Breast epithelium (tissue), 4 donors: ENCODE data around the gene ABCA3. TPM values are rescaled to one million over a fixed set of nuclear protein-coding genes. Genes with fewer than 3 reads are reported as not detected.
"Not testable (repeated sequence)": the region's sequence is repeated elsewhere in the genome, so short reads cannot be mapped to it uniquely, and the experiment has no call there.

Source experiments
- DNase-seq, 2 donors: peaks; one replicate each; pipeline ENCODE4 v3.0.0-alpha.2; 2019; ENCODE audit warnings: low spot score in 2 of 2
- H3K27ac ChIP-seq, 2 donors: fragments of 200-600 bp; sonication (generic) in 1 of 2; one replicate each; pipeline ENCODE4 v1.5.1; 2016 to 2019; ENCODE audit warnings: mild to moderate bottlenecking in 1 of 2
- H3K27me3 ChIP-seq, 2 donors: fragments of 200-600 bp; sonication (generic) in 1 of 2; one replicate each; pipeline versions ENCODE4 v1.5.1 to v1.6.0; 2017 to 2019; ENCODE audit warnings: control low read depth in 1 of 2, mild to moderate bottlenecking in 1 of 2
- H3K36me3 ChIP-seq: fragments of 200-600 bp; one replicate; pipeline ENCODE4 v1.5.1; 2019
- H3K4me1 ChIP-seq, 2 donors: fragments of 200-600 bp; sonication (generic); one replicate each; pipeline ENCODE4 v1.5.1; 2016 to 2019; ENCODE audit warnings: control low read depth in 1 of 2
- H3K4me3 ChIP-seq, 3 donors: fragments of 200-600 bp; sonication (generic); 1 replicate in 2 of 3; 2 replicates in 1 of 3; pipeline ENCODE4 v1.5.1; 2016 to 2019; ENCODE audit warnings: mild to moderate bottlenecking in 3 of 3, moderate library complexity in 2 of 3
- H3K9me3 ChIP-seq, 2 donors: fragments of 200-600 bp; sonication (generic) in 1 of 2; one replicate each; pipeline ENCODE4 v1.5.1; 2016 to 2019; ENCODE audit warnings: control low read depth in 1 of 2
- POLR2A ChIP-seq: fragments of 450-650 bp; IDR thresholded peaks from one replicate; pipeline ENCODE4 v1.6.1; 2016; ENCODE audit warnings: antibody characterized with exemption, mild to moderate bottlenecking, moderate library complexity
- POLR2AphosphoS5 ChIP-seq, 3 donors: sonication (generic); formaldehyde crosslinking; IDR thresholded peaks; one replicate each; pipeline ENCODE4 v1.6.1; 2017; ENCODE audit warnings: antibody characterized with exemption in 3 of 3
- intact Hi-C: fragments of 100-400 bp; cut with DNase I; formaldehyde crosslinking; loops from one replicate; pipeline ENCODE4 v1.15.1; 2023; ENCODE audit warnings: low total_unique reads
- total RNA-seq, 3 donors: library from RNA; depleted of rRNA; stranded (reverse); fragments of >200 nt; gene quantifications; one replicate each; pipeline ENCODE4 v1.1.0, GENCODE V29; 2016
- TF ChIP-seq, protein P1 (sequence below), 3 donors: fragments of 450-650 bp; IDR thresholded peaks; one replicate each; pipeline ENCODE4 v1.5.1; 2016 to 2017; ENCODE audit warnings: antibody characterized with exemption in 3 of 3, mild to moderate bottlenecking in 3 of 3, moderate library complexity in 3 of 3

Gene ABCA3
- total RNA-seq, 3 donors from 2014 or later = 6.2 to 7.8 (median 6.3) TPM

DNA sequence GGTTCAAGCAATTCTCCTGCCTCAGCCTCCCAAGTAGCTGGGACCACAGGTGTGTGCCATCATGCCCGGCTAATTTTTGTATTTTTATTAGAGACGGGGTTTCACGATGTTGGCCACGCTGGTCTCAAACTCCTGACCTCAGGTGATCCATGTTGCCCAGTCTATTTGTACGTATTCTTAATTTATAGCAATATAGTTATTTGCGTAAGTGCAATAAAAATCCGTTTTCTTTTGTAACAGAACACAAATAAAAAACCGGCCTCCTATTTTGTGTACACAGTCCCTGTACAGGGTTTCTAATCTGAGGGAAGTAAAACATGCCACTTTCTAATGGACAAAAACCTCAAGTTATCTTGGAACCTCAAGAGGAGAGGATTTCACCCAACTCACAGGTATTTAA is 80.3 kb downstream of the ABCA3 start:
- H3K36me3 ChIP-seq = peaks cover 8% of the 10 kb centered on the region
- intact Hi-C loops = no loop called here
- no peak for DNase-seq

DNA sequence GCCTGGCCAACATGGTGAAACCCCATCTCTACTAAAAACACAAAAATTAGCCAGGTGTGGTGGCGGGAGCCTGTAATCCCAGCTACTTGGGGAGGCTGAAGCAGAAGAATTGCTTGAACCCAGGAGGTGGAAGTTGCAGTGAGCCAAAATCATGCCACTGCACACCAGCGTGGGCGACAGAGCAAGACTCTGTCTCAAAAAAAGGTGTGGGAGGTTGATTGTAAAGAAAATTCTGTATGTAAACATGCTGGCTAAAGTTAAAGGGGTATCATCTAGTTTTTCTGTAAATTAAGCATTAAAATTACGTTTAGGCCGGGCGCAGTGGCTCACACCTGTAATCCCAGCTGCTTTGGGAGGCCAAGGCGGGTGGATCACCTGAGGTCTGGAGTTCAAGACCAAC is 82.0 kb downstream of the ABCA3 start:
- H3K27ac ChIP-seq, H3K36me3 ChIP-seq, H3K4me1 ChIP-seq, H3K4me3 ChIP-seq, H3K27me3 ChIP-seq, H3K9me3 ChIP-seq, DNase-seq: not testable (repeated sequence)
- intact Hi-C loops = loop anchor here (5.0 kb wide), 1 partner anchor 1414 kb away; no protein-coding TSS in a partner anchor

More for the DNA sequence above, 80.3 kb downstream of the ABCA3 start:
- Histone ChIP-seq H3K4me3 (no peak overlapping the region), H3K27me3 (no peaks in the 10 kb centered on the region), H3K27ac (no peak overlapping the region), H3K4me1 (no peaks in the 10 kb centered on the region), H3K9me3 (no peaks in the 10 kb centered on the region)
- TF ChIP-seq POLR2AphosphoS5 (IDR thresholded peaks at IDR 0.05) (no peak), POLR2A (no peak)
- TF ChIP-seq, protein P1, sequence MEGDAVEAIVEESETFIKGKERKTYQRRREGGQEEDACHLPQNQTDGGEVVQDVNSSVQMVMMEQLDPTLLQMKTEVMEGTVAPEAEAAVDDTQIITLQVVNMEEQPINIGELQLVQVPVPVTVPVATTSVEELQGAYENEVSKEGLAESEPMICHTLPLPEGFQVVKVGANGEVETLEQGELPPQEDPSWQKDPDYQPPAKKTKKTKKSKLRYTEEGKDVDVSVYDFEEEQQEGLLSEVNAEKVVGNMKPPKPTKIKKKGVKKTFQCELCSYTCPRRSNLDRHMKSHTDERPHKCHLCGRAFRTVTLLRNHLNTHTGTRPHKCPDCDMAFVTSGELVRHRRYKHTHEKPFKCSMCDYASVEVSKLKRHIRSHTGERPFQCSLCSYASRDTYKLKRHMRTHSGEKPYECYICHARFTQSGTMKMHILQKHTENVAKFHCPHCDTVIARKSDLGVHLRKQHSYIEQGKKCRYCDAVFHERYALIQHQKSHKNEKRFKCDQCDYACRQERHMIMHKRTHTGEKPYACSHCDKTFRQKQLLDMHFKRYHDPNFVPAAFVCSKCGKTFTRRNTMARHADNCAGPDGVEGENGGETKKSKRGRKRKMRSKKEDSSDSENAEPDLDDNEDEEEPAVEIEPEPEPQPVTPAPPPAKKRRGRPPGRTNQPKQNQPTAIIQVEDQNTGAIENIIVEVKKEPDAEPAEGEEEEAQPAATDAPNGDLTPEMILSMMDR (IDR thresholded peaks at IDR 0.05) = no peak

DNA sequence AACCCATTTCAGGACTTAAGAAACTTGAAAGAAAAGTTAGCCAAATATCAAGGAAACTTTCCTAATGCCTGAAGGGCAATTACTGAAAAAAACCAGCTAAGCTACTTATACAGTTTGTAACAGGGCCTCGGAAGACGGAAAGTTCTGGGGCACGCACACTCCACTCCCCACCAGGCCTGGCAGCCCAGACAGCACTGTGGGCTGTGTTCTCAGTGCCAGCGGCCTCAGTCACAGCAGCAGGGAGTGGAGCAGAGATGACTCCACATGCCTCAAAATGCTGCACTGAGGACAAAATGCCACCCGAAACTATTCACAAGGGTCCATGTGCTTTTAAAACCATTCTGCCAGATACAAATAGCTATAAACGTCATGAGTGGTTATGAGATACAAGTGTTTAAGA is 82.8 kb downstream of the ABCA3 start:
- DNase-seq = no peak
- TF ChIP-seq, protein P1 (IDR thresholded peaks at IDR 0.05) = no peak
- TF ChIP-seq POLR2AphosphoS5 (IDR thresholded peaks at IDR 0.05) = no peak
- no peak for TF ChIP-seq POLR2A
- intact Hi-C loops = loop anchor here (5.0 kb wide), 1 partner anchor 1415 kb away; no protein-coding TSS in a partner anchor

DNA sequence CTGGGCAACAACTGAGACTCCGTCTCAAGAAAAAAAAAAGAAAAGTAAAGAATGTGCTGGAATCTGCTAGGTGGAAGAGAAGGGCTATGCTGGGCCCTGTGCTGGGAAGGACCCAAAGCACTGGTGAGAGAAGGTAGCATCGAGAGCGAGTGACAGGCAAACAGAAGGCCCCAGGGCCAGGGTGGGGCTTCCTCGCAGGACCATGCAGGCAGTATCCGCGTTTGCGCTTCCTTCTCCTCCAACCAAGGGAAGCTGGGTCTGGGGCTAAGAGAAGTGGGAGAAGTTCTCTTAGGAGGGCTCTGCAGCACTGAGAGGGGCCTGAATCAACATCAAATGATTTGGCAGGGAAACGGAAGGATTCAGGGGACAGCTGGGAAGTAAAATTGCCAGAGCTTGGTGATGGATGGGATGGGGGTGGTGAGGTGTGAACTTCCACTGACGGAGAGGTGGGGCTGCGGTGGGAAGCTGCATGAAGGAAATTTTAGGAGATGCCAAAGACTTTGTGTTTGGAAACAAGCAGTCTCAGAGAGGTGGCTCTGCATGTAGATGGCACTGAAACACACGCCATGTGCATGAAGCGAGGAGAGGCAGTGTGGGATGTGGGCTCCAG is 83.9 kb downstream of the ABCA3 start:
- H3K36me3 ChIP-seq = peaks cover 8% of the 10 kb centered on the region
- H3K27ac ChIP-seq = no peak overlapping the region
- TF ChIP-seq, protein P1 (IDR thresholded peaks at IDR 0.05) = no peak
- TF ChIP-seq POLR2A = no peak
- no peak for TF ChIP-seq POLR2AphosphoS5 (IDR thresholded peaks at IDR 0.05)
- intact Hi-C loops = loop anchor here (5.0 kb wide), 1 partner anchor 1416 kb away; no protein-coding TSS in a partner anchor
- H3K4me1 ChIP-seq = no peaks in the 10 kb centered on the region
- H3K4me3 ChIP-seq = no peak overlapping the region
- H3K9me3 ChIP-seq = no peaks in the 10 kb centered on the region
- no peaks in the 10 kb centered on the region for H3K27me3 ChIP-seq
- DNase-seq = no peak

More for the DNA sequence above, 82.8 kb downstream of the ABCA3 start:
- Histone ChIP-seq H3K36me3 (peaks cover 8% of the 10 kb centered on the region), H3K27ac (no peak overlapping the region), H3K27me3 (no peaks in the 10 kb centered on the region), H3K4me1 (no peaks in the 10 kb centered on the region), H3K9me3 (no peaks in the 10 kb centered on the region), H3K4me3 (no peak overlapping the region)

DNA sequence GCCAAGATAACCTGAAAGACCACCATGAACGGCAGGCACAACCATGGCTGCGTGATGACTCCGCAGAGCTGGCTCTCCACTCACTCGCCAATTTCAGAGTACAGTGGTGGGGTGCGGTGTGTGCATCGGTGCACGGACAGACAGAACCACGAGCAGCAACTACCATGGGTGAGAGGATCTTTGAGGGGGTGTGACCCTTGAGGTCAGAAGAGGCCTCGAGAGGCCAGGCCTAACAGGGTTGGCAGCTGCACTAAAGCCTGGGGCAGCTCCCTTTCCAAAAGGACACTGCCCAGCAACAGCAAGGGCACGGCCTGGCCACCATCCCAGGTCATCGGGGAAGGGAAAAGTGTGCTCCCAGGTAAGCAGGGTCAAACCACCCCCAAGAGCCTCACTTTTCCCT is 87.2 kb downstream of the ABCA3 start:
- peaks cover 8% of the 10 kb centered on the region for H3K36me3 ChIP-seq
- H3K27me3 ChIP-seq = no peaks in the 10 kb centered on the region
- H3K9me3 ChIP-seq = no peaks in the 10 kb centered on the region
- TF ChIP-seq, protein P1 (IDR thresholded peaks at IDR 0.05) = no peak
- TF ChIP-seq POLR2AphosphoS5 (IDR thresholded peaks at IDR 0.05) (no peak), POLR2A (no peak)
- no peak overlapping the region for H3K4me3 ChIP-seq
- intact Hi-C loops = no loop called here
- peaks cover 0 to 4% of the 10 kb centered on the region in 2 donors for H3K4me1 ChIP-seq
- no peak for DNase-seq
- no peak overlapping the region for H3K27ac ChIP-seq

DNA sequence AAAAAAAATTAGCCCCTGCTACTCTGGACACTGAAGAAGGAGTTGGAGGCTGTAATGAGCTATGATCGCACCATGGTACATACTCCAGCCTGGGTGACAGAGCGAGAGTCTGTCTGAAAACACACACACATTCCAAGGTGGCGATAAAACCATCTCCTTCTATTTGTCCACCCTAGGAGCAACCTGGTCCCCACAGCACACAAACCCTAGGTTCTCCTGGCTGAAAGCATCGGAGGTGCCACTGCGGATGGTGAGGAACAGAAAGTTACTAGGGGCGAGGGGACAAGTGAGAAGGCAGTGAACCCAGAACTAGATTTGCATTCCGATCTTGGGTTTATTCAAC is 87.8 kb downstream of the ABCA3 start:
- H3K4me1 ChIP-seq = peaks cover 0 to 4% of the 10 kb centered on the region in 2 donors
- TF ChIP-seq POLR2AphosphoS5 (IDR thresholded peaks at IDR 0.05) (no peak), POLR2A (no peak)
- TF ChIP-seq, protein P1 (IDR thresholded peaks at IDR 0.05) = no peak
- H3K27ac ChIP-seq = no peak overlapping the region
- no peak overlapping the region for H3K4me3 ChIP-seq
- intact Hi-C loops = no loop called here
- no peaks in the 10 kb centered on the region for H3K27me3 ChIP-seq
- no peaks in the 10 kb centered on the region for H3K9me3 ChIP-seq
- no peak for DNase-seq
- H3K36me3 ChIP-seq = peaks cover 8% of the 10 kb centered on the region
